GM18517 (cell line): ENCODE data around the gene CEBPB.

Source experiments
- ATAC-seq: cut with Tn5 transposase; IDR thresholded peaks from one replicate; pipeline ENCODE4 v1.9.1; 2021; ENCODE audit warnings: mild to moderate bottlenecking, moderate library complexity; ENCODE audit not compliant: unreplicated experiment

Gene CEBPB

DNA sequence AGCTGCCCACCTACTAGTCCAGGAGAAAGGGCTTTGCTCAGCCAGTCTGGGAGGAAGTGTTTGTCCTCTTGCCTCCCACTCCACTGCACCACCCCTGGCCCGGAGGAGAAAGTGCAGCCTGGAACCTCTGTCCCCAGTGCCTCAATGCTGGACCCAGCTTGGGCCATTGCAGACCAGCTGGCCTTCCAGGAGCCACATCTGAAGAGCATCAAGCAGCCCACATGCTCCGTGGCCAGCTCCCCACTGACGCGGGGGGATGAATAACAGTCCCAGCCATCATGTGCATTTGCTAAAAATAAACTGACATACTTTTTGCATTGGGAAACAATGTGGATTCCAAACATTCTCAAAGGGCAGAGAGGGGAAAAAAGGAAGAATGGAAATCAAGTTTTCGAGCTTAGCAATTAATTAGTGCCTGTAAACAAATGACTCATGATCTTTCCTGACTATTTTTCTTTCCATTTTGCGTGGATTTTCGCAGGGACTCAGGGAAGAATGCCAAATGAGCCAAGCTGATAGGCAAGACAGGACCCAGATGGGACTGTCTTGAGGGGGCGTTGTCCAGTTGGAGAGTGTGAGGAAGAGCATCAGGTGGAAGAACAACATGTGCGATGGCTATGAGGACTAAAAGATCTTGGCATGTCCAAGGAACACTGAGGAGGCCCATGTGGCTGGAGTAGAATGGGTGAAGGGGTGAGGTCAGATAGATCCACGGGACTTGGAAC is 34.1 kb downstream of the CEBPB start:
- ATAC-seq = no peak

DNA sequence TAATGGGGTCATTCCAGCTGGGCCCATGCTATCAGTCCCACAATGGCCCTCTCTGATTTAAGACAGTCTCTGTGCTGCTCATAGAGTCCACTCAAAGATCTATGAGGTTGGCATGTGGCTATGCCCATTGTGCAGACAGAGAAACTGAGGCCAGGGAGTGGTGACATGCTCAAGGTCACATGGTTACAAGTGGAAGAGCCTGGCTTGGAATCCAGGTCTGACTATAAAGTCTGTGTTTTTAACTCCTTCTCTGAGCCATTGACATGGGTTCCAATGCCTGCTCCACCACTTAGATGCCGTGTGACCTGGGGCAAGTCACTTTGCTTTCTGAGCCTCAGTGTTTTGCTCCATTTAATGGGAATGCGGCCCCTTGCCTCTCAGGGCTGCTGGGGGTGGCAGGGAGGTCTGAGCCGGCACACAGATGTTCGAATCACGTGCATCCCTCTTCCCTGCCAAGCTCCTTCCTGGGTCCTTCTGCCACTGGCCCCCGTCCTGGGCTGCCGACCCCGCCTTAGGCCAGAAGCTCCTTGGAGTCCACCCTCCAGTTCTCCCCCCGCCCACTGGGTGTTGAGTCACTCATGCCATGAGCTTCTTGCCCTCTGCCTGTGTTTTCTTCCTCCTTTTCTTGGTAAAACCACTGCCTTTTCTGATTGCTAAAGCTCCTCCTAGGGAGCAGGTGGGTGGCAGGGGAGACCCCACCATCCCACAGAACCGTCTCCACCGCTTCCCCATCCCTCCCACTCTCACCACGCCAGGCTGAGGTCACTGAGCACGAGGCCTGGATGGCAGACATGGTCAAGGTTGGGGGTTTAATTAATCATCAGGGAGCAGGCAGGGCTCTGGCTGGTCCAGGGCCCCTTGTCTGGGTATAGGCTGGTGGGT is 35.7 kb downstream of the CEBPB start:
- no peak for ATAC-seq

GRCh38 chr20:50227506-50227905 is 36.9 kb downstream of the CEBPB start:
- ATAC-seq = no peak

GRCh38 chr20:50229156-50229607 is 38.6 kb downstream of the CEBPB start:
- no peak for ATAC-seq

GRCh38 chr20:50230184-50230583 is 39.6 kb downstream of the CEBPB start:
- no peak for ATAC-seq

GRCh38 chr20:50230871-50231560 is 40.4 kb downstream of the CEBPB start:
- ATAC-seq = no peak

GRCh38 chr20:50231854-50232253 is 41.2 kb downstream of the CEBPB start:
- no peak for ATAC-seq

GRCh38 chr20:50232651-50233324 is 42.2 kb downstream of the CEBPB start:
- no peak for ATAC-seq

- no peak for ATAC-seq
Observed at GRCh38 chr20:50233325-50234212, 42.9 kb downstream of the CEBPB start.

- ATAC-seq = no peak
Observed at GRCh38 chr20:50234288-50234687, 43.7 kb downstream of the CEBPB start.

- no peak for ATAC-seq
Observed at GRCh38 chr20:50237349-50237748, 46.7 kb downstream of the CEBPB start.

DNA sequence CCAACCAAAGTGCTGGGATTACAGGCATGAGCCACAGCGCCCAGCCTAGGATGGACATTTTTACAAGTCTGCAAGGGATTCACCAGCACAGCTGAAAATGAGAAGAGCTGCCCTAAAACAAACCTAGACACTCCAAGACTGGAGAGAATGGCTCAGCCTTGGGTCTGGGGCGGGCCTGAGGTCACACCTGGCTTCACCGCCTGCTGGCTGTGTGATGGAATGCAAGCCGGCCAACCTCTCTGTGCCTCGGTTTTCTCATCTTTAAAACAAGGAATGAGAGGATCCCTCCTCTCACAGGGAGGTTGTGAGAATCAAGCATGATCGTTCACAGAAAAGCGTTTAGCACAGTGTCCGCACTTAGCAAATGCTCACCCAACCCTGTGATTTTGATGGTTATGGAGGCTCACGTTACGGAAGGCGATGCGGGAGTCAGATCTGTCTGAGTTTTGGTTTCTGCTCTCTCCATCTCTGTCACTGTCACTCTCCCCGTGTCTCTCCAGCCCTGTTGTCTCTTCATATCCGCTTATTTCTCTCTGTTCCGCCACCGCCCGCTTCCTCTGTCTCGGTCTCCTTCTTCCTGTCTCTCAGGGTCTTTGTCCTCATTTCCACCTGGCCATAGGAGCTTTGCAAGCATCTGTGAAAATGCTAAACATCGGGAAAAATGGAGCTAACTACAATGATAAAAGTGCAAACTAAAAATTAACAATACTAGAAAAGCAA is 47.6 kb downstream of the CEBPB start:
- ATAC-seq = no peak

- no peak for ATAC-seq
Observed at GRCh38 chr20:50240092-50240491, 49.5 kb downstream of the CEBPB start.

- no peak for ATAC-seq
Observed at GRCh38 chr20:50242178-50242514, 51.5 kb downstream of the CEBPB start.
